ENCODE measurements around the gene ALG8.

GRCh38 chr11:78112582-78113275 is 26.7 kb downstream of the ALG8 start:
- TF ChIP-seq CTCF (IDR thresholded peaks at IDR 0.05) (no peak), REST (IDR thresholded peaks at IDR 0.05; ENCODE audit: insufficient read depth in 1 of 2, low read depth in 2 of 2, low read length in 1 of 2) (no peak), POLR2AphosphoS5 (IDR thresholded peaks at IDR 0.05; ENCODE audit: low read depth, low read length) (no peak), SIN3A (IDR thresholded peaks at IDR 0.05; ENCODE audit: borderline replicate concordance, insufficient read depth, low read depth, low read length) (no peak), TCF7L2 (IDR thresholded peaks at IDR 0.05; ENCODE audit: low read depth, low read length) (no peak)

Data from Panc1 (cell line).